ES-I3 (cell line): Measurements from ENCODE around the gene CIC.
A peak's percentile ranks its signal among the peaks of the same experiment; 100 is the strongest.

Experiments
- H3K36me3 ChIP-seq: 2 replicates; pipeline ENCODE4 v1.6.1; 2013; ENCODE audit warnings: mild to moderate bottlenecking, low read length, control low read depth, moderate library complexity; ENCODE audit not compliant: insufficient read depth
- H3K4me1 ChIP-seq: 2 replicates; pipeline ENCODE4 v1.6.1; 2013; ENCODE audit warnings: mild to moderate bottlenecking, control low read depth, low read length; ENCODE audit not compliant: insufficient read depth
- H3K9ac ChIP-seq: 2 replicates; pipeline ENCODE4 v1.6.1; 2013; ENCODE audit warnings: low read depth, mild to moderate bottlenecking, low read length, moderate library complexity
- H3K9me3 ChIP-seq: 2 replicates; pipeline ENCODE4 v1.6.1; 2013; ENCODE audit warnings: mild to moderate bottlenecking, low read length, moderate library complexity; ENCODE audit not compliant: control insufficient read depth, insufficient read depth

CIC gene

DNA sequence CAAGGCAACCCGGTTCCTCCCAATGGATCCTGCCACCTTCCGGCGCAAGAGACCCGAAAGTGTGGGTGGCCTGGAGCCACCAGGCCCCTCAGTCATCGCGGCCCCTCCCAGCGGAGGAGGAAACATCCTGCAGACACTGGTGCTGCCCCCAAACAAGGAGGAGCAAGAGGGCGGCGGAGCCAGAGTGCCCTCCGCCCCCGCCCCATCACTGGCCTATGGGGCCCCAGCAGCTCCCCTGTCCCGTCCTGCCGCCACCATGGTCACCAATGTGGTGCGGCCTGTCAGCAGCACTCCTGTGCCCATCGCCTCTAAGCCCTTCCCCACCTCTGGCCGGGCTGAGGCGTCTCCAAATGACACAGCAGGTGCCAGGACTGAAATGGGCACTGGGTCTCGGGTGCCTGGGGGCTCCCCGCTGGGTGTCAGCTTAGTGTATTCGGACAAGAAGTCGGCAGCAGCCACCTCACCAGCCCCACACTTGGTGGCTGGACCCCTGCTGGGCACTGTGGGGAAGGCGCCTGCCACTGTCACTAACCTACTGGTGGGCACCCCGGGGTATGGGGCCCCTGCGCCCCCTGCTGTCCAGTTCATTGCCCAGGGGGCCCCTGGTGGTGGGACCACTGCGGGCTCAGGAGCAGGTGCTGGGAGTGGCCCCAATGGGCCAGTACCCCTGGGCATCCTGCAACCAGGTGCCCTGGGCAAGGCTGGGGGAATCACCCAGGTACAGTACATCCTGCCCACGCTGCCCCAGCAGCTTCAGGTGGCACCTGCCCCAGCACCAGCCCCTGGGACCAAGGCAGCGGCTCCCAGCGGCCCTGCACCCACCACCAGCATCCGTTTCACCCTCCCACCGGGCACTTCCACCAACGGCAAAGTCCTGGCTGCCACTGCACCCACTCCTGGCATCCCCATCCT is 21.7 kb downstream of the CIC start:
- Histone ChIP-seq H3K36me3 (peaks cover 4% of the 10 kb centered on the region; the same call in 1 of the 2 replicates), H3K9ac (no peak overlapping the region), H3K4me1 (peaks cover 8% of the 10 kb centered on the region; the same call in 1 of the 2 replicates), H3K9me3 (no peaks in the 10 kb centered on the region)

GRCh38 chr19:42291435-42291810 is 22.4 kb downstream of the CIC start:
- Histone ChIP-seq H3K9ac (no peak overlapping the region), H3K4me1 (peaks cover 6% of the 10 kb centered on the region; the same call in 1 of the 2 replicates), H3K9me3 (no peaks in the 10 kb centered on the region), H3K36me3 (peaks cover 4% of the 10 kb centered on the region; the same call in 1 of the 2 replicates)

GRCh38 chr19:42292042-42292960 is 23.2 kb downstream of the CIC start:
- Histone ChIP-seq H3K36me3 (peaks cover 2% of the 10 kb centered on the region; the same call in 1 of the 2 replicates), H3K9ac (no peak overlapping the region), H3K9me3 (no peaks in the 10 kb centered on the region), H3K4me1 (peaks cover 6% of the 10 kb centered on the region; the same call in 1 of the 2 replicates)

GRCh38 chr19:42292963-42293362 is 23.9 kb downstream of the CIC start:
- no peaks in the 10 kb centered on the region for H3K9me3 ChIP-seq
- H3K9ac ChIP-seq, result no peak overlapping the region
- H3K4me1 ChIP-seq, result peaks cover 6% of the 10 kb centered on the region; the same call in 1 of the 2 replicates
- H3K36me3 ChIP-seq, result no peaks in the 10 kb centered on the region; the same call in 1 of the 2 replicates

DNA sequence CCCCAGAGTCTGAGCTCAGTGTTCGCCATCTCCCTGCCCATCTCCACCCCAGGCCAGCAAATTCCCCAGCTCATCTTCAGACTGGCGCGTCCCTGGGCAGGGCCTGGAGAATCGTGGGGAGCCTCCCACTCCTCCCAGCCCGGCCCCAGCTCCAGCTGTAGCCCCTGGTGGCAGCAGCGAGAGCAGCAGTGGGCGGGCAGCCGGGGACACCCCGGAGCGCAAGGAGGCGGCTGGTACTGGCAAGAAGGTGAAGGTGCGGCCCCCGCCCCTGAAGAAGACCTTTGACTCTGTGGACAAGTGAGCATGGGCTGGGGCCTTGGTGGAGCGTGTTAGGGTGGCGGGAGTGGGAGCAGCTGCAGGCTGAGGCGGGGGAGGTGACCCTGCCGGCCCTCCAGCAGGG is 24.5 kb downstream of the CIC start:
- Histone ChIP-seq H3K9ac (no peak overlapping the region), H3K4me1 (peaks cover 6% of the 10 kb centered on the region; the same call in 1 of the 2 replicates), H3K36me3 (no peaks in the 10 kb centered on the region; the same call in 1 of the 2 replicates), H3K9me3 (no peaks in the 10 kb centered on the region)

- H3K4me1 ChIP-seq, result peaks cover 6% of the 10 kb centered on the region; the same call in 1 of the 2 replicates
- no peaks in the 10 kb centered on the region; the same call in 1 of the 2 replicates for H3K36me3 ChIP-seq
- H3K9ac ChIP-seq, result no peak overlapping the region
- no peaks in the 10 kb centered on the region for H3K9me3 ChIP-seq
Measured at GRCh38 chr19:42293948-42294347, 24.9 kb downstream of the CIC start.

- H3K4me1 ChIP-seq, result peaks cover 6% of the 10 kb centered on the region; the same call in 1 of the 2 replicates
- no peaks in the 10 kb centered on the region for H3K9me3 ChIP-seq
- no peak overlapping the region for H3K9ac ChIP-seq
- H3K36me3 ChIP-seq, result no peaks in the 10 kb centered on the region; the same call in 1 of the 2 replicates
Measured at GRCh38 chr19:42294471-42295137, 25.6 kb downstream of the CIC start.

DNA sequence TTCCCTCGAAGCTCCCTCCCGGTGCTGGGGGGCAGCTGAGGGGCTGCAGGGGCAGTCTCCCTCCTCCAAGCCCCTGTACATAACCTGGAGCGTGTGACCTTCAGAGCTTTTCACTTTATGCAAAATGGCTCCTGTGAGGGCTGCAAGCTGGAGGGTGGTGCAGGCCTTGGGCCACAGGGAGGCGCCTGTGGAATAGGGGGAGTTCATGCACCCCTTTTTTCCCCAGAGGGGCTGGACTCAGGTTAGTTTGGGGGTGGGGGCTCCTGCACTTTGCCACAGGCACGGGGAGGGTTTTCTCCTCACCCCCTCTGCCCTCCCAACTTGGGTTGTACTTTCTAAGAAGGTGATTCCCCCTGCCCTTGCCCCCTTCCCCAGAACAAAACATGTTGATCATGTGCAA is 26.3 kb downstream of the CIC start:
- no peaks in the 10 kb centered on the region; the same call in 1 of the 2 replicates for H3K36me3 ChIP-seq
- peaks cover 6% of the 10 kb centered on the region; the same call in 1 of the 2 replicates for H3K4me1 ChIP-seq
- no peaks in the 10 kb centered on the region for H3K9me3 ChIP-seq
- H3K9ac ChIP-seq, result no peak overlapping the region

DNA sequence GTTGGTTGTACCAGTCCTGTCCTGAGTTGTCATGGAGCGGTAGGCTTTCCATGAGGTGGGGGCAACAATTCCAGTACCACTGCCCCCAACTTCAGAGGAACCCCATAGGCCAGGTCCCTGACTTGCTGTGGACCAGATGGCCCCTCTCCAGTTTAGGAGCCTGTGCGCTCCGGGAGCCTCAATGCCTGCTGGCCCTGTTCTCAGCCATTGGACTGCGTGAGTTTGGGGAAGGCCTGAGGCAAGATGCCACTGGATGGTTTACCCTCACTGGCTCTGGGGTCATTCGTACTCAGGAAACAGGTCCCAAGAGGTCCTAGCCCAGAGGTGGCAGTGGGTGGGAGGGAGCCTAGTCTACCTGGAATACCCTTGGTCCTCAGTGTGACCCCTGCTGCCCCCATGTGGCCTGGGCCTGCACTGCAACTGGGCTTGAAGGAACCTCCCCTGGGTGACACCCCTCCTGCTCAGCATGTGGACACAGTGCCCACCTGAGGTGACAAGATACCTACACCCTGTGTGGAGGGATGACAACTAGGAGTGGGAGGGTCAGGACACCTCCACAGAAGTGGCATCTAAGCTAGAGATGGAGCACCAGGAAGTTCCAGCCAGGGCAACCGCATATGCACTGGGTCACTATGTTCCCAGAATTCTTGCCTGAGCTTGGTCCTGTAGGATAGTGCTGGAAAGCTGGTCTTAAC is 26.9 kb downstream of the CIC start:
- no peaks in the 10 kb centered on the region; the same call in 1 of the 2 replicates for H3K36me3 ChIP-seq
- peaks cover 6% of the 10 kb centered on the region; the same call in 1 of the 2 replicates for H3K4me1 ChIP-seq
- no peaks in the 10 kb centered on the region for H3K9me3 ChIP-seq
- no peak overlapping the region for H3K9ac ChIP-seq

DNA sequence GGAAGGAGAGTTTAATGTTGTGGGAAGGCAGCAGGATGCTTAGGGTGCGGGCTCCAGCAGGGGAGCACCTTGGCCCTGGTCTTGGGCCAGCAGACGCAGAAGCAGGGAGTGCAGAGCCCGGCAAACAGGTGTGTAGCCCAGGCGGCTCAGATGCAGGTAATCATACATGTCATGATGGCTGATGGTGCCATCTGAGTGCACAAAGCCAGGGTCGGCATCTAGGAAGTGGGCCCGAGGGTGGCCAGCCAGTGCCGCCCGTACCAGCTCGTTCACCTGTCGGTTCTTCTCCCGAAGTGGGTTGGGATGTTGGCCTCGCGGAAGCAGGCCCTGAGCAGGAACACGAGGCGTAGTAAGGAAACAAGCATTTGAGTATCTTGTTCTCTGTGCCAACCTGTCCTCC is 28.0 kb downstream of the CIC start:
- Histone ChIP-seq H3K36me3 (no peaks in the 10 kb centered on the region; the same call in 1 of the 2 replicates), H3K4me1 (peaks cover 8% of the 10 kb centered on the region), H3K9ac (no peak overlapping the region)

DNA sequence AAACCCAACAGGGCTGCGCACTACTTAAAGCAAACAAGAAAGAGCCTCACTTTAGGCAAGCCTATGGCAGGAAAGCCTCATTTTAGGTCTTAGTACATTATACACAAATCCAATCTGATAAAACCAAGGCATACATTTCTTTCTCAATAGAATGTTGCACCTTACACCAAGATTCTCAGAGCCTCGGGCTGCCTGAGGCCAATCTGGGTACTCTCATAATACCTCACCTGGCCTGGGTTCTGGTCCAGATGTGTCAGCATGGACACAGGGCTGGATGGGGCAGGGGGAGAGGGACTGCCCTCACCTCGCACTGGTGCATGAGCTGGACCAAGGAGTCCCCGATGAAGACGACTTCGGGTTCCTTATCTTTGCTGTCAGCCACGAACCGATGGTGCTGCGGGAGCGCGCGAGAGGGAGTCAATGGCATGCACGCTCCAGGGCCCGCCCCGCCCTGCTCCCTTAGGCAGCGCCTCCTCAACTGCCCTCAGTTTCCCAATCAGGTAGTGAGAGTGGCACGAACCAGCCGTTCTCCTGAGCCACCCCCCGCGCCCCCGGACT is 32.7 kb downstream of the CIC start, which contains the start of gene PRR19:
TSS of gene PRR19 (plus strand) at position 487 of the 558 bp plus-strand sequence. CDS start 7,453 bp downstream, outside the sequence.
- no peaks in the 10 kb centered on the region for H3K9me3 ChIP-seq
- peak within 1 kb of the TSS; percentile 94 for H3K9ac ChIP-seq
- H3K4me1 ChIP-seq, result peaks cover 12% of the 10 kb centered on the region
- no peaks in the 10 kb centered on the region for H3K36me3 ChIP-seq

More for the DNA sequence above, 28.0 kb downstream of the CIC start:
- H3K9me3 ChIP-seq, result no peaks in the 10 kb centered on the region

GRCh38 chr19:42303101-42303464 is 34.0 kb downstream of the CIC start:
- Histone ChIP-seq H3K9ac (peak overlapping the region; percentile 37; the same call in 1 of the 2 replicates), H3K4me1 (peaks cover 12% of the 10 kb centered on the region), H3K9me3 (no peaks in the 10 kb centered on the region), H3K36me3 (no peaks in the 10 kb centered on the region)

- no peaks in the 10 kb centered on the region for H3K9me3 ChIP-seq
- H3K9ac ChIP-seq, result no peak overlapping the region
- peaks cover 12% of the 10 kb centered on the region for H3K4me1 ChIP-seq
- H3K36me3 ChIP-seq, result no peaks in the 10 kb centered on the region
Measured at GRCh38 chr19:42303876-42304275, 34.8 kb downstream of the CIC start.
